Right forelimb (tissue), 1 donor: Measurements from ENCODE around the gene ARHGEF3.

Experiments
- DNase-seq: peaks from one replicate; pipeline ENCODE4 v3.0.0-alpha.2; 2018

The ARHGEF3 gene

DNA sequence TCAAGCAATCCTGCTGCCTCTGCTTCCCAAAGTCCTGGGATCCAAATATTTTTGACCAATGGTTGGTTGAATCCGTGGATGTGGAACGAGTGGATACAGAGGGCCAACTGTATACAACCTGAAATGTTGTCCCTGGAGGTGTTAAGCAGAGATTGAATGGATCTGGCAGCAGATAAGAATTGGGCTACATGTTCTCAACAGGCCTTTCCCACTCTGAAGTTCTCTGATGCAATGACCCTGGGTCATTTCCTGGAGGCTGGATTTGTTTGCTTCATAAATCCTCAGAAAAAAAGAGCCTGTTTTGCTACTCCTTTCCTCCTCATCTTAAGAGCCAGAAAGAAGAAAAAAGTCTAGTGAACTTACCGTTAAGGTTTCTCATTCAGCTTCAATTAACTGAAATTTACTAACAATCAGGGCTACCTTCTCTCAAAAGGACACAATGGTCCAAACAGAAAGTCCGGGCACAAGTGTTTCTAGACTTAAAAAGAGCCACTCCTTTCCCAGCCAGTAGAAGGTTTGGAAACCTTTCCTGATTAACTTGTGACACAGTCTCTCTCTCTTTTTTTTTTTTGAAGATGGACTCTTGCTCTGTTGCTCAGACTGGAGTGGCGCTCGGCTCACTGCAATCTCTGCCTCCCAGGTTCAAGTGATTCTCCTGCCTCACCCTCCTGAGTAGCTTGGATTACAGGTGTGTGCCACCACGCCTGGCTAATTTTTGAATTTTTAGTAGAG, 6.5 kb downstream of the ARHGEF3 start:
- DNase-seq, result no peak

- no peak for DNase-seq
Measured at GRCh38 chr3:56792193-56792592, 9.6 kb downstream of the ARHGEF3 start.

- no peak for DNase-seq
Measured at GRCh38 chr3:56790016-56790821, 11.5 kb downstream of the ARHGEF3 start.

GRCh38 chr3:56789076-56789475, 12.7 kb downstream of the ARHGEF3 start:
- DNase-seq, result no peak

DNA sequence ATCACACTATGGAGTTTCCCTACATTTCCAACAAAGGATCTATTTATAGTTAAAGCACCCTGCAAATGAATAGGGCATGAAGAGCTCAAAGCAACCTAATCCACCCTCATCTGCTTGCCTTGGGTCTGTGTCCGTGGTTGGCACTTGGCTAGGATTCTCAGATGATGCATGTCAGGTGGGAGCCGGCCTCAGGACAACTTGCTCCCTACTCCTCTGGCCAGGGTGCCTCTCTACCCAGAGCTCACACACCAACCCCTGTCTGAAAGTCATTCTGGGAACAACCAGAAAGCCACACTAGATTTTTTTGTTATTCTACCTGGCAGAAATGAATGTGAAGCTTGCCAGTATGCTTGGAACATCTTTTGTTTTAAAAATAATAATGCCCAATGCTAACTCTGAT, 13.2 kb downstream of the ARHGEF3 start:
- DNase-seq, result no peak

GRCh38 chr3:56787784-56788256, 13.9 kb downstream of the ARHGEF3 start:
- no peak for DNase-seq

DNA sequence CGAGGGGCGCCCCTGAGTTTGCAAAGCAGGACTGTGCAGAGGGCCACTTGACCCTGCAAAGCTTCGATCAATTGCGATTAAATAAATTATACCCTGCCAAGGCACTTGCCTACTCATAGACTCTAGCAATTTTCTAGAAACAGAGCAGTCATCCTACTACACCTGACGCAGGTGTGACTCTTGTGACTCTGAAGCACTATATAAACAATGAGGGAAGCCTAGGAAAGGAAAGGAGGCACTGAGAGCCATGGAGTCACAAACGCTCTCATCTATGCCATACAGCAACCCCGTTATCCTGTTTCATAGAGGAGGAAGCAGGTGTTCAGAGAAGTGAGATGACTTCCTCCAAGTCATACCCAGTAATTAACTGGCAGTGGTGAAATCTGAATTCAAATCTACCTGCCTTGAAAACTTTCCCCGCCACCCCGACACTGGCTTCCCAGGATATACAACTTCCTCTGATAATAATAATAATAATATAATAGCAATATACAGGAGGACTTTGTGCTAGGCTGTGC, 14.4 kb downstream of the ARHGEF3 start:
- no peak for DNase-seq

- no peak for DNase-seq
Measured at GRCh38 chr3:56785499-56785898, 16.2 kb downstream of the ARHGEF3 start.

- no peak for DNase-seq
Measured at GRCh38 chr3:56784448-56785001, 17.2 kb downstream of the ARHGEF3 start.

DNA sequence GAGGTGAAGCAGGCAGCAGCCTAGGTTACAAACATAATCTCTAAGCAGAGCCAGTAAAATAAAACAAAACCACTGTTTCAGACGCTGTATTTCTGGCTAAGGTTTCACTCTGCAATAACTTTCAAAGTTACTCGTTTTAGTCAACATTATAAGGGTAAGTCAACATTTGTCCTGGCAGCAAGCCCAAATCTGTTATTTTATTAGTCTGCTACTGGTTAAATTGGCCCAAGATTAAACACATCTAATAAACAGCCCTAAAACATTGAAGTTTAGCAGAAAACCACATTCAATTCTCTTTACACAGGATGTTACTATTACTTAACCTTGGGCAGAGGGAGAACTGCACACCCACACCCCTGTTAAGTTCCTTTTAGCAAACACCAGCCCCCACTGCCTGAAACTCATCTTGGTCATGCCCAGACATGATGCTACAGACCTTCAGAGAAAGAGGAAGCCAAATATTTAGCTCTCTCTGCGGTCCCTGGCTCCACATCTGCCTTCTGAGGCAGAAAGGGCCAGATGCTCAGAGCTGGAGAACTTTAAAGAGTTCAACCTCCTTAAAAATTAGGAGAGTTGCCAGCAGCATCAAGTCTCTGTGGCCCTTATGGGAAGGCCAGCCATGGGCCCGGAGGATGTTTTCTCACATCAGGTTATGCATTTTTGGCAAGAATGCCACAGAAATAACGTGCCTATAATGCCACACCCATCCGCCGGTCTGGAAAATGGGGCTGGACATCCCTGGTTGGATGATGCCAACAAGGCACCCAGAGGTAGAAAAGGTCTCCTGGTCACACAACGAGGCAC, 17.9 kb downstream of the ARHGEF3 start:
- no peak for DNase-seq

DNA sequence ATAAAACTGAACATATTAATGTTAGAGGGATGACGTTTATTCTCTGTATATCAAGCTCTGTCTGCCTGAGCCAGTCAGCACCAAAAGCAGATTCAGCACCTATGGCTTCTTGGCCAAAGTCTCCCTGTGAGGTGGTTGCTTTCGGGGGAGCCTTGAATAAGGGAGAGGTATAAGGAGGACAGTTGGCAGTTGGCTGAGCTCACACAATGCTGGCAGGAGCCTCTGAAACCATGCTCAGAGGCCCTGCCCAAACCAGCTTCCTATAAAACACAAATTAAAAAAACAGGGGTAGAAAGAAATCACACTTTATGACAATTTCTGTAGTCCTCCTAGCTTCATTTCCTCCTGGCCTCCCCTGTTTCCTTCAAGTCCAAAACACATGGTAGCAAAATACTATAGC, 18.8 kb downstream of the ARHGEF3 start:
- no peak for DNase-seq

GRCh38 chr3:56782215-56782614, 19.5 kb downstream of the ARHGEF3 start:
- no peak for DNase-seq

- no peak for DNase-seq
Measured at GRCh38 chr3:56781762-56782161, 20.0 kb downstream of the ARHGEF3 start.

DNA sequence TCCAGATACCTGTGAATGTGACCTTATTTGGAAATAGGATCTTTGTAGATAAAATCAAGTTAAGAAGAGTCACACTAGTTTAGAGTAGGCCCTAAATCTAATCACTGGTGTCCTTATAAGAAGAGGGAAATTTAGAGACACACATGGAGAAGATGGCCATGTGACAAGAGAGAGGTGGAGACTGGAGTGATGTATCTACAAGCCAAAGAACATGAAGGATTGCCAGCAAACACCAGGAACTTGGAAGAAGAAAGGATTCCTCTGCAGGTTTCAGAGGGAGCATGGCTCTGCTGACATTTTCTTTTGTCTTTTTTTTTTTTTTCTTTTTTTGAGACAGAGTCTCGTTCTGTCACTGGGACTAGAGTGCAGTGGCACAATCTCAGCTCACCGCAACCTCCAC, 20.8 kb downstream of the ARHGEF3 start:
- no peak for DNase-seq

- no peak for DNase-seq
Measured at GRCh38 chr3:56778893-56779292, 22.9 kb downstream of the ARHGEF3 start.

GRCh38 chr3:56776556-56776950, 25.2 kb downstream of the ARHGEF3 start:
- no peak for DNase-seq

GRCh38 chr3:56775838-56776555, 25.8 kb downstream of the ARHGEF3 start:
- DNase-seq, result no peak

- no peak for DNase-seq
Measured at GRCh38 chr3:56775445-56775837, 26.3 kb downstream of the ARHGEF3 start.

DNA sequence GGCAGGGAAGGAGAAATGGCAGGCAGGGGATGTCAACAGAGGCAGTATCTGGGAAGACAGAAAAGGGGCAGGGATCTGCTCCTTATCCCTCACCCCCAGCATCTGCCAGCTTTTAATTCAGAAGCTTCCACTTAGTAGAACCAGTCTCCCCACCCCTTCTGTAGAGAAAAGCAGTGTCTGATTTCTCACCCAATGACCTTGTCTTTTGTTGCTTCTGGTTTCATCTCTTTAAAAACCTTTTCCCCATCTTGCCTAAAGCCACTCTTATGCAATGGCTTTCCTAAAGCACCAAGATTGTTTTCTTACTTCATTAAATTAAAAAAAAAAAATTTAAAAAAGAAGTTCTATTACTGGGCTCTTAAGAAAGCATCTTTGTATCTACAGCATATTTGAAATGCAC, 27.8 kb downstream of the ARHGEF3 start:
- DNase-seq, result no peak

GRCh38 chr3:56772952-56773938, 28.5 kb downstream of the ARHGEF3 start:
- no peak for DNase-seq

DNA sequence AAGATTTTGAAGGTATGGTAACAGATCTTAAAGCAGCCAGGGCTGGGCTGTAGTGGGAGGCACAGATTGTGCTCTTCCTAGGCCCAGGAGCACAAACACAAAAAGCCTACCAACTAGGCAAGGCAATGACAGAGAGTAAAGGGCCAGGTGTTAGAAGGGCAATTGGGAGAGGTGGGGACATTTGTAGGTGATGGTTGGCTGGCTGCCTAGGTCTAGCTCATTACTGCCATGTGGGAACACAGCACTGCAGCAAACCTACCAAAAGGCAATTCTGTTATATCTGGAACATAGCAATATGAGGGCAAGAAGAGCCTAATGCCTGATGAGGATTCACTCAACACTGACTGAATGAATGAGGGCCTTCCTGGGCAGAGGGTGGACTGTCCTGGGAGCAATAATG, 30.4 kb downstream of the ARHGEF3 start:
- DNase-seq, result no peak
